ENCODE data around the gene UBE2G2. TPM values are rescaled to one million over a fixed set of nuclear protein-coding genes. Genes with fewer than 3 reads are reported as not detected.
A peak's percentile ranks its signal among the peaks of the same experiment; 100 is the strongest.

UBE2G2 gene
- total RNA-seq, 4 donors from 2014 or later = 40.8 to 78.0 (median 60.5) TPM

- Histone ChIP-seq H3K36me3 (no peaks in the 10 kb centered on the region), H3K27ac (no peak overlapping the region), H3K4me3 (no peak overlapping the region), H3K4me1 (peaks cover 0 to 5% (median 2%) of the 10 kb centered on the region in 4 donors), H3K9me3 (peaks cover 17 to 19% of the 10 kb centered on the region in 2 donors), H3K27me3 (no peaks in the 10 kb centered on the region)
- no peak for TF ChIP-seq EP300 (IDR thresholded peaks at IDR 0.05; ENCODE audit: low read depth)
- in situ Hi-C loops (cut with MboI; ENCODE audit: low pct_ligation_motif_present in 1 of 4, low pct_unique_long_range_greater_than_20kb in 1 of 4, low sequenced_read_pairs in 3 of 4) (loop anchor here in 1 of 4 donors (25.0 kb wide), 1 partner anchor 115 kb away; the partner anchor contains the start of gene SLX9), intact Hi-C loops (cut with DNase I; ENCODE audit: low total_unique reads) (no loop called here)
- 69 to 85% methylated on average over 3 to 5 of the region's 5 CpGs for WGBS, 2 donors (ENCODE audit: low coverage in 1 of 2)
- no peak for DNase-seq
Measured at GRCh38 chr21:44822484-44823178, 21.0 kb upstream of the UBE2G2 start.

GRCh38 chr21:44820851-44821250, 19.2 kb upstream of the UBE2G2 start:
- Histone ChIP-seq H3K4me3 (no peak overlapping the region), H3K27ac (no peak overlapping the region), H3K9me3 (peaks cover 14 to 17% of the 10 kb centered on the region in 2 donors), H3K36me3 (no peaks in the 10 kb centered on the region), H3K4me1 (peaks cover 6 to 22% (median 15%) of the 10 kb centered on the region in 4 donors), H3K27me3 (no peaks in the 10 kb centered on the region)
- 70 to 81% methylated on average over 3 of the region's 3 CpGs for WGBS, 2 donors (ENCODE audit: low coverage in 1 of 2)
- in situ Hi-C loops (cut with MboI; ENCODE audit: low pct_ligation_motif_present in 1 of 4, low pct_unique_long_range_greater_than_20kb in 1 of 4, low sequenced_read_pairs in 3 of 4) = loop anchor here in 1 of 4 donors (25.0 kb wide), 1 partner anchor 116 kb away; the partner anchor contains the start of gene SLX9
- intact Hi-C loops (cut with DNase I; ENCODE audit: low total_unique reads) = no loop called here
- TF ChIP-seq POLR2A (IDR thresholded peaks at IDR 0.05) (no peak), EP300 (IDR thresholded peaks at IDR 0.05; ENCODE audit: low read depth) (no peak), POLR2AphosphoS5 (IDR thresholded peaks at IDR 0.05) (no peak)
- TF ChIP-seq, protein P1, sequence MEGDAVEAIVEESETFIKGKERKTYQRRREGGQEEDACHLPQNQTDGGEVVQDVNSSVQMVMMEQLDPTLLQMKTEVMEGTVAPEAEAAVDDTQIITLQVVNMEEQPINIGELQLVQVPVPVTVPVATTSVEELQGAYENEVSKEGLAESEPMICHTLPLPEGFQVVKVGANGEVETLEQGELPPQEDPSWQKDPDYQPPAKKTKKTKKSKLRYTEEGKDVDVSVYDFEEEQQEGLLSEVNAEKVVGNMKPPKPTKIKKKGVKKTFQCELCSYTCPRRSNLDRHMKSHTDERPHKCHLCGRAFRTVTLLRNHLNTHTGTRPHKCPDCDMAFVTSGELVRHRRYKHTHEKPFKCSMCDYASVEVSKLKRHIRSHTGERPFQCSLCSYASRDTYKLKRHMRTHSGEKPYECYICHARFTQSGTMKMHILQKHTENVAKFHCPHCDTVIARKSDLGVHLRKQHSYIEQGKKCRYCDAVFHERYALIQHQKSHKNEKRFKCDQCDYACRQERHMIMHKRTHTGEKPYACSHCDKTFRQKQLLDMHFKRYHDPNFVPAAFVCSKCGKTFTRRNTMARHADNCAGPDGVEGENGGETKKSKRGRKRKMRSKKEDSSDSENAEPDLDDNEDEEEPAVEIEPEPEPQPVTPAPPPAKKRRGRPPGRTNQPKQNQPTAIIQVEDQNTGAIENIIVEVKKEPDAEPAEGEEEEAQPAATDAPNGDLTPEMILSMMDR (IDR thresholded peaks at IDR 0.05) = no peak
- DNase-seq = no peak

DNA sequence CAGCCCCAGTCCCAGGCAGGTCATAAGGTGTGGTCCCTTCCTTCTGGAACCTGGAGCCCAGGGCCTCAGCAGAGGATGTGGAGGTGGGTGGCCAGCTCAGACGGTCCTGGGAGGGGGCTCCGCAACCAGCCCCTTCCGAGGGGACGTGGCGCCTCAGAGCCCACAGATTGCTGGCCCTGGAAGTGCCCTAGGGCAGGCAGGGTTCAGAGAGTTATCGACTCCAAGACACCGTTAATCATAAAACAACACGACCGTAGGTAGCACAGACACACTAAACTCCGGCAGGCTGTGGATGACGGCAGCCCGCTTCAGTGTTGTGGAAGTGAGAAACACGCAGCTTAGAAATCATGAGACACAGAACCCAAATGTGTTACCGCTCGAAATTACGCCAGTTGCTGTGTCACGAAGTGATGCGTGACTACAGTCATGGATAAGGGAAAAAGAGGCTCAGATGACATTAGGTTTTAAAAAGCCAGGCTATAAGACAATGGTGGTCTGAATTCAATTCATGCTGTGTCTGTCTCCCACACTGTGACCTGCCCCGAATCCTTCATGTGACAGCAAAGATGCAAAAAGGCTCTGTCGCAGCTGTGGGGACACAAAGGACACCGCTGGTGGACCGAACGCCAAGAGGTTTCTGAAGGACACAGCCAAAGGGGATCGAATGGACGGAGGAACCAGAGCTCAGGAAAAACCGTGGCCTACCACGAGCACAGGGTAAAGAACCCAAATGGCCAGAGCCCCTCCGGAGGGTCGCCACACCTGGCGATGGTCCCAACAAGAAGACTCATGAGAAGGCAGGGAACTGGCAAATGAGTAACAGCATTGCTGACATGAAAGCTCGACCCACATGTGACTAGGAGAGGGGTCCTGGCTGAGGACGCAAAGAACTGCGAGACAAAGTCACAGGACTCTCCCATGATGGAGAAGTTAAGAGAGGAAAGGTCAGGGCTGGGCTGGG, 17.9 kb upstream of the UBE2G2 start:
- Histone ChIP-seq H3K27me3 (no peaks in the 10 kb centered on the region), H3K27ac (no peak overlapping the region), H3K9me3 (peaks cover 14 to 17% of the 10 kb centered on the region in 2 donors), H3K36me3 (no peaks in the 10 kb centered on the region), H3K4me3 (no peak overlapping the region), H3K4me1 (peaks cover 6 to 28% (median 16%) of the 10 kb centered on the region in 4 donors)
- 92 to 96% methylated on average over 12 to 33 of the region's 33 CpGs for WGBS, 2 donors (ENCODE audit: low coverage in 1 of 2)
- in situ Hi-C loops (cut with MboI; ENCODE audit: low pct_ligation_motif_present in 1 of 4, low pct_unique_long_range_greater_than_20kb in 1 of 4, low sequenced_read_pairs in 3 of 4) = loop anchor here in 1 of 4 donors (25.0 kb wide), 1 partner anchor 118 kb away; the partner anchor contains the start of gene SLX9
- DNase-seq = no peak
- intact Hi-C loops (cut with DNase I; ENCODE audit: low total_unique reads) = loop anchor here (10.0 kb wide), 1 partner anchor 55 kb away; the partner anchor contains the start of gene PTTG1IP
- TF ChIP-seq, protein P1 (IDR thresholded peaks at IDR 0.05) = no peak
- TF ChIP-seq POLR2AphosphoS5 (IDR thresholded peaks at IDR 0.05) (no peak), POLR2A (IDR thresholded peaks at IDR 0.05) (no peak), EP300 (IDR thresholded peaks at IDR 0.05; ENCODE audit: low read depth) (no peak)

GRCh38 chr21:44818640-44819011, 17.0 kb upstream of the UBE2G2 start:
- peaks cover 6 to 28% (median 16%) of the 10 kb centered on the region in 4 donors for H3K4me1 ChIP-seq
- H3K4me3 ChIP-seq = peak overlapping the region; percentile 65 to 81 (median 80)
- in situ Hi-C loops (cut with MboI; ENCODE audit: low pct_ligation_motif_present in 1 of 4, low pct_unique_long_range_greater_than_20kb in 1 of 4, low sequenced_read_pairs in 3 of 4) = loop anchor here in 1 of 4 donors (25.0 kb wide), 1 partner anchor 119 kb away; the partner anchor contains the start of gene SLX9
- WGBS, 2 donors (ENCODE audit: low coverage in 1 of 2) = 87% methylated on average over 36 of the region's 37 CpGs; no CpG with 5 or more reads in 1 of the 2 donors
- DNase-seq = peak; percentile 21
- TF ChIP-seq, protein P1 (IDR thresholded peaks at IDR 0.05) = no peak
- TF ChIP-seq POLR2AphosphoS5 (IDR thresholded peaks at IDR 0.05) (no peak), EP300 (IDR thresholded peaks at IDR 0.05; ENCODE audit: low read depth) (no peak), POLR2A (IDR thresholded peaks at IDR 0.05) (no peak)
- H3K36me3 ChIP-seq = no peaks in the 10 kb centered on the region
- intact Hi-C loops (cut with DNase I; ENCODE audit: low total_unique reads) = loop anchor here (10.0 kb wide), 1 partner anchor 56 kb away; the partner anchor contains the start of gene PTTG1IP
- peak overlapping the region; percentile 81 to 94 (median 92) for H3K27ac ChIP-seq
- no peaks in the 10 kb centered on the region for H3K27me3 ChIP-seq
- H3K9me3 ChIP-seq = peaks cover 14 to 16% of the 10 kb centered on the region in 2 donors
